ENCODE data around the gene KHDC1.

DNA sequence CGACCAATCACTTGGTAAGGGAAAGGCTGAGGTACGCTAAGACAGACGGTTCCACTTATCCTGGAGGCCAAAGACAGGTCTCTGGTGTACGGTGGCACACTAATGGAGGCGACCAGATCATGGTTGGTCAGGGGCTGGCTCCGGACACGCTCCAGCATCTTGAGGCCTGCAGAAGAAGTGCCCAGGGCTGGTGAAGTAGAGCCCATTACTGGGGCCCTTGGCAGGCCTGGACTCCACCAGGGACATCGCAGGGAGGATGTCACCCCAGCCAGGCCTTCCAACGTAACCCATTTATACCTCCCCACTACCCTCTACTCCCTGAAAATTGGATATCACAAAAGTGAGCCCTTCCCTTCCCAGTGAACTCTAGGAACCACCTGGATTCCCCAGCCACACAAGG lies 53.9 kb downstream of the KHDC1 start:
- TF ChIP-seq, protein P1, sequence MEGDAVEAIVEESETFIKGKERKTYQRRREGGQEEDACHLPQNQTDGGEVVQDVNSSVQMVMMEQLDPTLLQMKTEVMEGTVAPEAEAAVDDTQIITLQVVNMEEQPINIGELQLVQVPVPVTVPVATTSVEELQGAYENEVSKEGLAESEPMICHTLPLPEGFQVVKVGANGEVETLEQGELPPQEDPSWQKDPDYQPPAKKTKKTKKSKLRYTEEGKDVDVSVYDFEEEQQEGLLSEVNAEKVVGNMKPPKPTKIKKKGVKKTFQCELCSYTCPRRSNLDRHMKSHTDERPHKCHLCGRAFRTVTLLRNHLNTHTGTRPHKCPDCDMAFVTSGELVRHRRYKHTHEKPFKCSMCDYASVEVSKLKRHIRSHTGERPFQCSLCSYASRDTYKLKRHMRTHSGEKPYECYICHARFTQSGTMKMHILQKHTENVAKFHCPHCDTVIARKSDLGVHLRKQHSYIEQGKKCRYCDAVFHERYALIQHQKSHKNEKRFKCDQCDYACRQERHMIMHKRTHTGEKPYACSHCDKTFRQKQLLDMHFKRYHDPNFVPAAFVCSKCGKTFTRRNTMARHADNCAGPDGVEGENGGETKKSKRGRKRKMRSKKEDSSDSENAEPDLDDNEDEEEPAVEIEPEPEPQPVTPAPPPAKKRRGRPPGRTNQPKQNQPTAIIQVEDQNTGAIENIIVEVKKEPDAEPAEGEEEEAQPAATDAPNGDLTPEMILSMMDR (IDR thresholded peaks at IDR 0.05; ENCODE audit: low read depth, low read length, missing input control), result no peak
- TF ChIP-seq, protein P2, sequence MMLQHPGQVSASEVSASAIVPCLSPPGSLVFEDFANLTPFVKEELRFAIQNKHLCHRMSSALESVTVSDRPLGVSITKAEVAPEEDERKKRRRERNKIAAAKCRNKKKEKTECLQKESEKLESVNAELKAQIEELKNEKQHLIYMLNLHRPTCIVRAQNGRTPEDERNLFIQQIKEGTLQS (IDR thresholded peaks at IDR 0.05), result no peak
- TF ChIP-seq JUND (IDR thresholded peaks at IDR 0.05) (no peak), GABPA (IDR thresholded peaks at IDR 0.05 in 1 of 2, conservative IDR thresholded peaks at IDR 0.05 in 1 of 2) (no peak), RAD21 (IDR thresholded peaks at IDR 0.05) (no peak), HNF4A (conservative IDR thresholded peaks at IDR 0.05) (no peak)
- TF ChIP-seq, protein P3, sequence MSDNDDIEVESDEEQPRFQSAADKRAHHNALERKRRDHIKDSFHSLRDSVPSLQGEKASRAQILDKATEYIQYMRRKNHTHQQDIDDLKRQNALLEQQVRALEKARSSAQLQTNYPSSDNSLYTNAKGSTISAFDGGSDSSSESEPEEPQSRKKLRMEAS (IDR thresholded peaks at IDR 0.05), result no peak
- TF ChIP-seq, protein P4, sequence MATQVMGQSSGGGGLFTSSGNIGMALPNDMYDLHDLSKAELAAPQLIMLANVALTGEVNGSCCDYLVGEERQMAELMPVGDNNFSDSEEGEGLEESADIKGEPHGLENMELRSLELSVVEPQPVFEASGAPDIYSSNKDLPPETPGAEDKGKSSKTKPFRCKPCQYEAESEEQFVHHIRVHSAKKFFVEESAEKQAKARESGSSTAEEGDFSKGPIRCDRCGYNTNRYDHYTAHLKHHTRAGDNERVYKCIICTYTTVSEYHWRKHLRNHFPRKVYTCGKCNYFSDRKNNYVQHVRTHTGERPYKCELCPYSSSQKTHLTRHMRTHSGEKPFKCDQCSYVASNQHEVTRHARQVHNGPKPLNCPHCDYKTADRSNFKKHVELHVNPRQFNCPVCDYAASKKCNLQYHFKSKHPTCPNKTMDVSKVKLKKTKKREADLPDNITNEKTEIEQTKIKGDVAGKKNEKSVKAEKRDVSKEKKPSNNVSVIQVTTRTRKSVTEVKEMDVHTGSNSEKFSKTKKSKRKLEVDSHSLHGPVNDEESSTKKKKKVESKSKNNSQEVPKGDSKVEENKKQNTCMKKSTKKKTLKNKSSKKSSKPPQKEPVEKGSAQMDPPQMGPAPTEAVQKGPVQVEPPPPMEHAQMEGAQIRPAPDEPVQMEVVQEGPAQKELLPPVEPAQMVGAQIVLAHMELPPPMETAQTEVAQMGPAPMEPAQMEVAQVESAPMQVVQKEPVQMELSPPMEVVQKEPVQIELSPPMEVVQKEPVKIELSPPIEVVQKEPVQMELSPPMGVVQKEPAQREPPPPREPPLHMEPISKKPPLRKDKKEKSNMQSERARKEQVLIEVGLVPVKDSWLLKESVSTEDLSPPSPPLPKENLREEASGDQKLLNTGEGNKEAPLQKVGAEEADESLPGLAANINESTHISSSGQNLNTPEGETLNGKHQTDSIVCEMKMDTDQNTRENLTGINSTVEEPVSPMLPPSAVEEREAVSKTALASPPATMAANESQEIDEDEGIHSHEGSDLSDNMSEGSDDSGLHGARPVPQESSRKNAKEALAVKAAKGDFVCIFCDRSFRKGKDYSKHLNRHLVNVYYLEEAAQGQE (IDR thresholded peaks at IDR 0.05), result no peak
